CD14-positive monocyte (primary cell): ENCODE data around the gene KLHL22. TPM values are rescaled to one million over a fixed set of nuclear protein-coding genes. Genes with fewer than 3 reads are reported as not detected.
"Not testable (repeated sequence)": the region's sequence is repeated elsewhere in the genome, so short reads cannot be mapped to it uniquely, and the experiment has no call there.

Experiments used
- DNase-seq, 3 donors: peaks; one replicate each; pipeline ENCODE4 v3.0.0-alpha.2; 2011 to 2022
- H2AFZ ChIP-seq: 2 replicates; pipeline ENCODE4 v1.6.0; 2012; ENCODE audit warnings: mild to moderate bottlenecking, low read depth, low read length, inconsistent platforms; ENCODE audit not compliant: insufficient read depth, poor library complexity, severe bottlenecking
- H3K27ac ChIP-seq, 2 donors: 1 replicate in 1 of 2; 2 replicates in 1 of 2; pipeline ENCODE4 v1.5.1; 2012 to 2013; ENCODE audit warnings: low read length in 2 of 2, control low read depth in 1 of 2, inconsistent platforms in 1 of 2, low read depth in 1 of 2, mild to moderate bottlenecking in 1 of 2
- H3K27me3 ChIP-seq, 2 donors: one replicate each; pipeline versions ENCODE4 v1.6.0 to v1.6.1; 2011 to 2013; ENCODE audit warnings: low read length in 2 of 2; ENCODE audit not compliant: control insufficient read depth in 2 of 2, insufficient read depth in 2 of 2
- H3K36me3 ChIP-seq, 2 donors: replicated peaks in 1 of 2; 1 replicate in 1 of 2; 2 replicates in 1 of 2; pipeline versions ENCODE4 v1.5.1 to v1.6.1; 2012 to 2013; ENCODE audit warnings: low read length in 2 of 2, control low read depth in 1 of 2, inconsistent platforms in 1 of 2, mild to moderate bottlenecking in 1 of 2; ENCODE audit not compliant: insufficient read depth in 2 of 2, control insufficient read depth in 1 of 2
- H3K4me1 ChIP-seq, 2 donors: 1 replicate in 1 of 2; 2 replicates in 1 of 2; pipeline versions ENCODE4 v1.5.1 to v1.6.1; 2012 to 2013; ENCODE audit warnings: low read length in 2 of 2, control low read depth in 1 of 2, inconsistent platforms in 1 of 2, mild to moderate bottlenecking in 1 of 2, moderate library complexity in 1 of 2; ENCODE audit not compliant: insufficient read depth in 2 of 2, control insufficient read depth in 1 of 2
- H3K4me2 ChIP-seq: replicated peaks from 2 replicates; pipeline ENCODE3; 2012; ENCODE audit warnings: low read length, moderate library complexity, mild to moderate bottlenecking; ENCODE audit not compliant: poor library complexity, severe bottlenecking; ENCODE audit errors: extremely low read depth
- H3K4me3 ChIP-seq, 3 experiments: fragments of 200-600 bp in 1 of 3; sonication (generic) in 1 of 3; replicated peaks in 1 of 3; 1 replicate in 2 of 3; 2 replicates in 1 of 3; pipeline ENCODE4 v1.5.1; 2011 to 2013; ENCODE audit warnings: low read length in 3 of 3, mild to moderate bottlenecking in 3 of 3, control low read depth in 2 of 3, low read depth in 2 of 3, inconsistent platforms in 1 of 3, moderate library complexity in 1 of 3
- H3K79me2 ChIP-seq: 2 replicates; pipeline ENCODE4 v1.6.0; 2012; ENCODE audit warnings: mild to moderate bottlenecking, control low read depth, inconsistent platforms, low read length, moderate library complexity; ENCODE audit not compliant: insufficient read depth
- H3K9ac ChIP-seq: 2 replicates; pipeline ENCODE4 v1.6.0; 2017; ENCODE audit warnings: low read length, mild to moderate bottlenecking; ENCODE audit not compliant: insufficient read depth, poor library complexity, severe bottlenecking
- H3K9me3 ChIP-seq, 2 donors: replicated peaks in 1 of 2; 1 replicate in 1 of 2; 2 replicates in 1 of 2; pipeline versions ENCODE4 v1.5.1 to v1.6.1; 2012 to 2013; ENCODE audit warnings: low read length in 2 of 2, control low read depth in 1 of 2; ENCODE audit not compliant: control insufficient read depth in 1 of 2, insufficient read depth in 1 of 2
- H4K20me1 ChIP-seq: 2 replicates; pipeline ENCODE4 v1.6.0; 2012; ENCODE audit warnings: mild to moderate bottlenecking, low read length, control low read depth, moderate library complexity; ENCODE audit not compliant: insufficient read depth
- H3K27ac Mint-ChIP-seq, 7 donors: one replicate each; pipeline ENCODE4 v1.8.0; 2020; ENCODE audit warnings: mild to moderate bottlenecking in 7 of 7, mixed read lengths in 7 of 7, moderate library complexity in 6 of 7, inconsistent platforms in 2 of 7
- H3K27me3 Mint-ChIP-seq, 3 donors: one replicate each; pipeline ENCODE4 v1.8.0; 2021 to 2022; ENCODE audit warnings: low read depth in 3 of 3, mild to moderate bottlenecking in 3 of 3, mixed read lengths in 3 of 3, moderate library complexity in 3 of 3, inconsistent platforms in 1 of 3
- H3K36me3 Mint-ChIP-seq, 2 donors: one replicate each; pipeline ENCODE4 v1.8.0; 2020; ENCODE audit warnings: mixed read lengths in 2 of 2, inconsistent platforms in 1 of 2, mild to moderate bottlenecking in 1 of 2
- H3K4me1 Mint-ChIP-seq: one replicate; pipeline ENCODE4 v1.8.0; 2020; ENCODE audit warnings: mild to moderate bottlenecking, mixed read lengths
- H3K4me3 Mint-ChIP-seq, 2 donors: one replicate each; pipeline ENCODE4 v1.8.0; 2020; ENCODE audit warnings: mild to moderate bottlenecking in 2 of 2, mixed read lengths in 2 of 2, moderate library complexity in 1 of 2
- H3K9me3 Mint-ChIP-seq, 7 donors: one replicate each; pipeline ENCODE4 v1.8.0; 2020 to 2022; ENCODE audit warnings: mixed read lengths in 7 of 7, mild to moderate bottlenecking in 6 of 7, moderate library complexity in 6 of 7, inconsistent platforms in 2 of 7
- CTCF ChIP-seq: fragments of 200-600 bp; IDR thresholded peaks from one replicate; pipeline ENCODE4 v1.8.0; 2022; ENCODE audit warnings: antibody characterized with exemption, mild to moderate bottlenecking
- WGBS: methylation state at CpG from one replicate; pipeline ENCODE4 v1.1.5; 2013; ENCODE audit warnings: missing lambda C conversion rate; ENCODE audit not compliant: insufficient coverage; 5-methylcytosine and 5-hydroxymethylcytosine counted together
- intact Hi-C, 2 donors: fragments of 100-400 bp; cut with micrococcal nuclease; formaldehyde crosslinking; loops; one replicate each; pipeline versions ENCODE4 v1.15.0 to v1.15.1; 2023
- polyA plus RNA-seq, 3 donors: library from polyadenylated mRNA; depleted of rRNA in 1 of 3; unstranded in 2 of 3; stranded (reverse) in 1 of 3; fragments of 300-500 nt in 2 of 3; fragments of >200 nt in 1 of 3; fragmentation: Illumina TruSeq in 2 of 3; gene quantifications; 1 replicate in 2 of 3; 2 replicates in 1 of 3; pipeline ENCODE4 v1.2.3, GENCODE V29; 2012 to 2021

Gene KLHL22
- polyA plus RNA-seq, 3 donors, result 7.8 to 15.6 (median 9.2) TPM

- H3K4me1 ChIP-seq, result peaks cover 5 to 9% of the 10 kb centered on the region in 2 donors
- no peak overlapping the region for H3K27ac Mint-ChIP-seq
- H2AFZ ChIP-seq, result peak overlapping the region; percentile 86
- no peaks in the 10 kb centered on the region for H4K20me1 ChIP-seq
- H3K27me3 ChIP-seq, result peaks cover 0 to 8% of the 10 kb centered on the region in 2 donors
- H3K36me3 Mint-ChIP-seq, result no peaks in the 10 kb centered on the region
- no peaks in the 10 kb centered on the region for H3K9me3 ChIP-seq
- intact Hi-C loops, result loop anchor here (1.0 to 2.0 kb wide), 3 partner anchors 38 to 79 kb away; no protein-coding TSS in a partner anchor
- peaks cover 8% of the 10 kb centered on the region for H3K4me1 Mint-ChIP-seq
- H3K27me3 Mint-ChIP-seq, result peaks cover 5 to 9% (median 8%) of the 10 kb centered on the region in 3 donors
- peak; percentile 94 for TF ChIP-seq CTCF
- no peaks in the 10 kb centered on the region for H3K79me2 ChIP-seq
- peak overlapping the region; percentile 1 to 72 (median 19) for H3K4me3 ChIP-seq
- H3K27ac ChIP-seq, result no peak overlapping the region
- H3K9ac ChIP-seq, result peak overlapping the region; percentile 56
- H3K4me3 Mint-ChIP-seq, result peak overlapping the region; percentile 65 to 87
- 17% methylated on average over 37 of the region's 42 CpGs for WGBS
- H3K36me3 ChIP-seq, result no peaks in the 10 kb centered on the region
- peak overlapping the region; percentile 91 for H3K4me2 ChIP-seq
- peak; percentile 71 to 77 (median 77) for DNase-seq
- H3K9me3 Mint-ChIP-seq, result no peaks in the 10 kb centered on the region
Observed at GRCh38 chr22:20418211-20418788, 77.3 kb downstream of the KLHL22 start.

GRCh38 chr22:20415699-20416098 lies 79.9 kb downstream of the KLHL22 start:
- H3K9me3 ChIP-seq, H3K27ac Mint-ChIP-seq, H3K9me3 Mint-ChIP-seq, H2AFZ ChIP-seq, H3K4me2 ChIP-seq, H3K27ac ChIP-seq, H3K79me2 ChIP-seq, H3K36me3 ChIP-seq, H3K4me3 Mint-ChIP-seq, intact Hi-C loops, H3K27me3 ChIP-seq, H3K4me1 ChIP-seq, H4K20me1 ChIP-seq, H3K36me3 Mint-ChIP-seq, H3K9ac ChIP-seq, H3K4me3 ChIP-seq, H3K27me3 Mint-ChIP-seq, DNase-seq: not testable (repeated sequence)
- H3K4me1 Mint-ChIP-seq, result peaks cover 14% of the 10 kb centered on the region
- WGBS, result no CpG with 5 or more reads among the region's 3 CpGs

GRCh38 chr22:20415241-20415640 lies 80.4 kb downstream of the KLHL22 start:
- H3K36me3 Mint-ChIP-seq, H3K27me3 ChIP-seq, H4K20me1 ChIP-seq, H3K9me3 ChIP-seq, H3K4me1 ChIP-seq, H3K27me3 Mint-ChIP-seq, H3K27ac ChIP-seq, H3K79me2 ChIP-seq, H2AFZ ChIP-seq, H3K9me3 Mint-ChIP-seq, H3K36me3 ChIP-seq, H3K27ac Mint-ChIP-seq, intact Hi-C loops, H3K4me2 ChIP-seq, H3K4me3 Mint-ChIP-seq, H3K9ac ChIP-seq, H3K4me3 ChIP-seq, DNase-seq: not testable (repeated sequence)
- WGBS, result no CpG with 5 or more reads among the region's 3 CpGs
- peaks cover 14% of the 10 kb centered on the region for H3K4me1 Mint-ChIP-seq
